Activated CD8-positive, alpha-beta memory T cell treated with anti-CD3 and anti-CD28 coated beads for 4 hours (primary cell): ENCODE data around the gene GPR63.

Source experiments
- DNase-seq, 2 donors: peaks; one replicate each; pipeline ENCODE4 v3.0.0-alpha.2; 2020; ENCODE audit warnings: low read depth in 2 of 2

Gene GPR63

DNA sequence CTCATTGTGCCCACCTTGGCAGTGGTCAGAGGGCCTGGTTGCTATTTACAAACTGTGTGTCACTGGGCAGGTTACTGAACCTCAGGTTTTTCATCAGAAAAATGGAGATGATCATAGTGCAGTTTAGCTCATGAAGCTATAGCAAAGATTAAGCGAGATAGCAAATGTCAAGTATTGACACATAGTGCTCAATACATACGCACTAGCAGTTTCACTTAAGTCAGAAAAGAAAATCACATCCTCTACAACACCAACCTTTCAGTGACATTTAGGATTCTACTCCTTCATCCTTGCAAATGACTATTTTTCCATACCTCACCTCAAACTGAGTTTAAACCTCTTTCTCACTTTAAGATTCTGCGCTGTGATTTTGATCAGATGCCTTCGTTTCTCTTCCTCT lies 16.2 kb downstream of the GPR63 start:
- no peak for DNase-seq

GRCh38 chr6:96816301-96816817 lies 20.9 kb downstream of the GPR63 start:
- no peak for DNase-seq

GRCh38 chr6:96814625-96815024 lies 22.7 kb downstream of the GPR63 start:
- DNase-seq: no peak

- DNase-seq: no peak
These were observed 25.1 kb downstream of the GPR63 start for GRCh38 chr6:96812077-96812703.

GRCh38 chr6:96811670-96812069 lies 25.6 kb downstream of the GPR63 start:
- DNase-seq: no peak

- no peak for DNase-seq
These were observed 26.1 kb downstream of the GPR63 start for GRCh38 chr6:96811136-96811535.

GRCh38 chr6:96809119-96809518 lies 28.2 kb downstream of the GPR63 start:
- DNase-seq: no peak

- no peak for DNase-seq
These were observed 34.2 kb downstream of the GPR63 start for GRCh38 chr6:96803106-96803481.

GRCh38 chr6:96795481-96795880 lies 41.8 kb downstream of the GPR63 start:
- DNase-seq: no peak

GRCh38 chr6:96794980-96795379 lies 42.3 kb downstream of the GPR63 start:
- no peak for DNase-seq

DNA sequence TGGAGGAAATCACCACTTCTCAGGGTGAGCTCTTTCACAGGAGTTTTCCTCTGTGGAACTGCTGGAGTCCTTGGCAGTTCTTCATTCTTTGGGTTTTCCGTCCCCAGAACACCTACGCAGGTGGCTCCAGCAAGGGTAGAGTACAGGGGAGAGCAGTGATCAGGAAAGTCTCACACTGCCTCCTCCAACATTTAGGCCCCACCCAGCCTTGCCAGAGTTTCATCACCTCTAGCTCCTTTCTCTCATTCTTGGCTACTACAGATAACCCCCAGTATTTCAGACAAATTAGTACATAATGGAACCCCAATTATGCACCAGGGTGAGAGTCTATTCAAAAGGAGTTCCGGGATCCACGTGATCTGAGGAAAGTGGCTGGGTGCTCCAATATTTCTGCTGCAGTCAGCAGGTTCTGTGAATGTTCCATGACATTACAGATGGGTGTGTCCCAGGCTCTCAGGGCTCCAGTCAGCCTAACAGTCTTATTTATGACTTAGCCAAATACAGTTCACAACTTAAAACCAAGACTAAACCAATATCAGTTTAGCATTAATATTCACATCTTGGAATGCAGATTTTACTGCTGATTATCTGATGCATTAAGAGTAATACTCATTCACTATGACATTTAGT lies 44.6 kb downstream of the GPR63 start:
- DNase-seq: no peak

DNA sequence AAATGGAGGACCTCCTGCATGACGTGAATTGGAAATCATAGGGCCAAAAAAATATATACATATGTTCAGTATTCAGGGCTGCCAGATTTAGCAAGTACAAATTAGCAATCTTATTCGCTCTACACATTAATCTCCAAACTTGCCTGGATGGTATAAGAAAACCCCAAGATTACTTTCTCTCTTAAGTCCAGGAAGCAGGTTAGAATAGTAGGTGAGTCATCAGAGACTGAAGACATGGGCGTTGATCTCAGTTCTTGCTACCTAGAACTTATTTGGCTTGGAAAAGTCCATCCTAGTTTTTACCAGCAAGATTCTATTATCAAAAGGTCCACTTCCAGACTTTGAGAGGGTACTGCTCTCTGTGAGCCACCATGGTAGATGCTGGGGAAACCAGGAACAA lies 47.4 kb downstream of the GPR63 start:
- DNase-seq: no peak

GRCh38 chr6:96787846-96788580 lies 49.3 kb downstream of the GPR63 start:
- DNase-seq: no peak

DNA sequence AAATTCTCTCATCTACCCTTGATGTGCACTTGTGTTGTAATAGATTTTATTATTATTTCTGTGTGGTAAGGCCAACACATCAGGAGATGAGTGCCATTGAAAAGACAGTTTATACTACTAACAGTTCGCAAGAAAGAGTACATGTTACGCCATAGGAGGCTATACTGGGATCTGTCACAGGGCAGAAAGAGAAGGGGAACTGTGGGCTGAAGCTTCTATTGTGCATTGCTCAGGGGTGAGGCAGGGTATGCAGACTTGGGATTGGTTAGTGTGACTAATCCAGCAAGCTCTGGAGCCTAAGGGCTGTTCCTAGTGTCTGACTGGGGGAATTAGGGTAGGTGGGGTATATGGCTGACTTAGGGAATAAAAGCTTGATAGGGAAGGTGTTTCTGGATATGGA lies 50.9 kb downstream of the GPR63 start:
- DNase-seq: no peak

- DNase-seq: no peak
These were observed 52.6 kb downstream of the GPR63 start for GRCh38 chr6:96784650-96785049.

GRCh38 chr6:96783307-96783706 lies 54.0 kb downstream of the GPR63 start:
- no peak for DNase-seq

GRCh38 chr6:96781557-96781956 lies 55.7 kb downstream of the GPR63 start:
- DNase-seq: no peak

GRCh38 chr6:96777113-96777512 lies 60.2 kb downstream of the GPR63 start:
- no peak for DNase-seq

DNA sequence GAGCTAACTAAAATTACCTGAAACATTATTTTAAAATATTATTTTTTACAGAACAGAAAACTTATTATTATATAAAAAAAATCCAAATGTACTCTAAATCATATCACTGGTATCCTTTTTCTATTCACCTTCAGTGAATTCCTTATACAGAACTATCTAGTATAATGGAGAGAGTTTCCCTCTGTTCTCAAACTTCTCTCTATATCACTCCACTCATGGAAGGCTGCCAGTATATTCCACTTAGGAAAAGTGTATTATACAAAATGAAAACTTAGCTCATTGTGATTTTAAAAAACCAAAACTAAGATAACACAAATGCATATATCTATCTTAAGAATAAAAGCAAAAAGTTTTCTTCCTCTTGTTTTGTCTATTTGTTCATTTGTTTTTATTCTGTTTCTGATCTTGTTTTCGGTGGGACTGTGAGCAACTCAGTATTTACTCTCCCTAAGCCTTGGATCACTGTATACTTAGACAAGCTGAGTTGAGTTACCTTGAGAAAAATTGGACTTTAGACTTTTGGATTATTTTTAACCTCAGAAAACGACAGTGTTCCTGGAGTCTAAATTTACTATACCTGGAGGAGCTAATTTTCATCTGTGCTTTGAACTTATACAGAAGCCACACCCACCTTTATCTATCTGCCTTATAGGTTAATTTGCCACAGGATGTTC lies 61.4 kb downstream of the GPR63 start:
- no peak for DNase-seq

- DNase-seq: no peak
These were observed 70.5 kb downstream of the GPR63 start for GRCh38 chr6:96766769-96767168.

DNA sequence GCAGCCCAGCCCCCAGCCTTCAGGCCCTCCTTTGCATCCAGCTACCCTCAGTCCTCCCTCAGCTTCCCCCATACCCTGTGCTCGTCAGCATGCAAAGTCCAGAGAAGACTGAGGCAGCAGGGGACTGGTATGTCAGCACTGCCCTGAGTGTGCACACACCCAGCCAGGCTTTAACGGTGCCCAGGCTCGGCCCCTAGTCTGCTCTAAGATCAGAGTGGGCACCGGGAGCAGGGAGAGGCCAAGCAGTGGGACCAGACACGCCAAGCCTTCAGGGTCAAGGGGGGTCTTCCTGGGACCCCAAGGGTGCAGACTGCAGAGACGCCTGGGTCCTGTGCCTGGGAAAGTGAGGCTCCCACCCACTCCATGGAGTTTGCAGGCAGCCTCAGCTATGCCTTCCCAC lies 74.7 kb downstream of the GPR63 start:
- no peak for DNase-seq

- DNase-seq: no peak
These were observed 75.5 kb downstream of the GPR63 start for GRCh38 chr6:96761794-96762193.
